Right lobe of liver (tissue), 6 donors: ENCODE results near the gene AVPR1B. TPM values are rescaled to one million over a fixed set of nuclear protein-coding genes. Genes with fewer than 3 reads are reported as not detected.

Experiments
- ATAC-seq, 4 donors: fragments of 200-7000 bp; cut with Tn5 transposase; one replicate each; pipeline ENCODE4 v1.9.1; 2020; ENCODE audit warnings: mild to moderate bottlenecking in 4 of 4, moderate library complexity in 4 of 4
- DNase-seq, 3 donors: peaks; one replicate each; pipeline ENCODE4 v3.0.0-alpha.2; 2020
- H3K27ac ChIP-seq, 3 donors: fragments of 200-600 bp; one replicate each; pipeline ENCODE4 v1.8.0; 2022
- H3K27me3 ChIP-seq, 2 donors: fragments of 200-600 bp; one replicate each; pipeline ENCODE4 v1.8.0; 2022
- H3K36me3 ChIP-seq, 4 donors: fragments of 200-600 bp; sonication (generic) in 1 of 4; one replicate each; pipeline versions ENCODE4 v1.5.1 to v1.8.0; 2017 to 2022; ENCODE audit warnings: control low read depth in 1 of 4
- H3K4me1 ChIP-seq, 4 donors: fragments of 200-600 bp; sonication (generic) in 1 of 4; one replicate each; pipeline versions ENCODE4 v1.5.1 to v1.8.0; 2017 to 2022; ENCODE audit warnings: control low read depth in 1 of 4
- H3K4me3 ChIP-seq, 3 donors: fragments of 200-600 bp; one replicate each; pipeline ENCODE4 v1.8.0; 2022
- H3K9me3 ChIP-seq, 4 donors: fragments of 200-600 bp; sonication (generic) in 1 of 4; one replicate each; pipeline versions ENCODE4 v1.5.1 to v1.8.0; 2017 to 2022; ENCODE audit warnings: control low read depth in 1 of 4
- POLR2A ChIP-seq: fragments of 450-650 bp; IDR thresholded peaks from one replicate; pipeline ENCODE4 v1.6.1; 2017; ENCODE audit warnings: antibody characterized with exemption, mild to moderate bottlenecking
- WGBS: methylation state at CpG from one replicate; pipeline ENCODE4 v1.1.6; 2018; ENCODE audit warnings: low coverage, low lambda C conversion rate; ENCODE audit not compliant: insufficient coverage; ENCODE audit errors: missing lambda C conversion rate; 5-methylcytosine and 5-hydroxymethylcytosine counted together
- intact Hi-C, 2 donors: fragments of 100-400 bp; cut with DNase I; formaldehyde crosslinking; loops; one replicate each; pipeline versions ENCODE4 v1.11.2 to v1.14.1; 2022
- total RNA-seq, 6 experiments: library from RNA; depleted of rRNA in 2 of 6; stranded (reverse); fragments of >200 nt in 2 of 6; fragmentation: NEBNext Ultra II Directional in 3 of 6; extraction: Animal tissue kit (Norgen Biotek cat#: 25700) in 3 of 6; gene quantifications; one replicate each; pipeline versions ENCODE4 v1.1.0 to v1.2.4, GENCODE V29; 2016 to 2023
- TF ChIP-seq, protein P1 (sequence below), 4 donors: fragments of 200-600 bp in 3 of 4; fragments of 450-650 bp in 1 of 4; IDR thresholded peaks; one replicate each; pipeline versions ENCODE4 v1.5.1 to v1.8.0; 2016 to 2022; ENCODE audit warnings: antibody characterized with exemption in 4 of 4, mild to moderate bottlenecking in 2 of 4
- donor health status: DM: no; HTN: yes; CAD: no.
- donor health status: DM: no; HTN: no; CAD: no.
- donor health status: DM: no; HTN: no; CAD: no.
- donor health status: DM: no; HTN: yes; CAD: no.
- donor health status: DM: no; HTN: yes; CAD: no.

AVPR1B gene
- total RNA-seq, 6 experiments from 2014 or later: not detected

GRCh38 chr1:206080026-206080820 is 37.0 kb downstream of the AVPR1B start:
- no peak overlapping the region for H3K27ac ChIP-seq
- H3K36me3 ChIP-seq: no peaks in the 10 kb centered on the region
- ATAC-seq (no peak), DNase-seq (no peak)
- H3K27me3 ChIP-seq: no peaks in the 10 kb centered on the region
- H3K4me3 ChIP-seq: no peak overlapping the region
- WGBS: 74% methylated on average over 7 of the region's 8 CpGs
- H3K9me3 ChIP-seq: no peaks in the 10 kb centered on the region
- H3K4me1 ChIP-seq: peaks cover 0 to 10% (median 2%) of the 10 kb centered on the region in 4 donors
- intact Hi-C loops: no loop called here
- TF ChIP-seq, protein P1, sequence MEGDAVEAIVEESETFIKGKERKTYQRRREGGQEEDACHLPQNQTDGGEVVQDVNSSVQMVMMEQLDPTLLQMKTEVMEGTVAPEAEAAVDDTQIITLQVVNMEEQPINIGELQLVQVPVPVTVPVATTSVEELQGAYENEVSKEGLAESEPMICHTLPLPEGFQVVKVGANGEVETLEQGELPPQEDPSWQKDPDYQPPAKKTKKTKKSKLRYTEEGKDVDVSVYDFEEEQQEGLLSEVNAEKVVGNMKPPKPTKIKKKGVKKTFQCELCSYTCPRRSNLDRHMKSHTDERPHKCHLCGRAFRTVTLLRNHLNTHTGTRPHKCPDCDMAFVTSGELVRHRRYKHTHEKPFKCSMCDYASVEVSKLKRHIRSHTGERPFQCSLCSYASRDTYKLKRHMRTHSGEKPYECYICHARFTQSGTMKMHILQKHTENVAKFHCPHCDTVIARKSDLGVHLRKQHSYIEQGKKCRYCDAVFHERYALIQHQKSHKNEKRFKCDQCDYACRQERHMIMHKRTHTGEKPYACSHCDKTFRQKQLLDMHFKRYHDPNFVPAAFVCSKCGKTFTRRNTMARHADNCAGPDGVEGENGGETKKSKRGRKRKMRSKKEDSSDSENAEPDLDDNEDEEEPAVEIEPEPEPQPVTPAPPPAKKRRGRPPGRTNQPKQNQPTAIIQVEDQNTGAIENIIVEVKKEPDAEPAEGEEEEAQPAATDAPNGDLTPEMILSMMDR (IDR thresholded peaks at IDR 0.05): no peak
- TF ChIP-seq POLR2A: no peak

DNA sequence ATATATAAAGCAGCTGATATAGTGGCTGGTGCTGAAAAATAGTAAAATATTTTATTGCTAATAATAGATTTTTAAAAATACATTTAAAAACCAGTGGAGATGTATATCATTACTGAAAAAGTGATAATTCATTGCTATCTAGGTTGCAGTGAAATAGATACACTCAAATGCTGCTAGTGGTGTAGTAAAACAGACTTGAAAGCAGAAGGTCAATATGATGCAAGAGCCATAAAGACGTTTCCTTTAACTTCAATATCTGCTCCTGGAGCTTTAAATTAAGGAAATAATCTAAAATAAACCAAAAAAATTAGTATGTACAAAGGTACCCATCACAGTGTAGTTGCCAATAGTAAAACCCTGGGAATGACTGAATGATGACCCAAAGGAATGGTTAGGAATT is 38.1 kb downstream of the AVPR1B start:
- intact Hi-C loops: no loop called here
- no peak for TF ChIP-seq POLR2A
- TF ChIP-seq, protein P1 (IDR thresholded peaks at IDR 0.05): no peak
- Histone ChIP-seq H3K27me3 (no peaks in the 10 kb centered on the region), H3K36me3 (no peaks in the 10 kb centered on the region), H3K9me3 (no peaks in the 10 kb centered on the region), H3K4me1 (peaks cover 0 to 10% (median 2%) of the 10 kb centered on the region in 4 donors), H3K27ac (no peak overlapping the region), H3K4me3 (no peak overlapping the region)
- DNase-seq: no peak
- ATAC-seq: no peak
- WGBS: 30% methylated on average over 1 of the region's 1 CpG

DNA sequence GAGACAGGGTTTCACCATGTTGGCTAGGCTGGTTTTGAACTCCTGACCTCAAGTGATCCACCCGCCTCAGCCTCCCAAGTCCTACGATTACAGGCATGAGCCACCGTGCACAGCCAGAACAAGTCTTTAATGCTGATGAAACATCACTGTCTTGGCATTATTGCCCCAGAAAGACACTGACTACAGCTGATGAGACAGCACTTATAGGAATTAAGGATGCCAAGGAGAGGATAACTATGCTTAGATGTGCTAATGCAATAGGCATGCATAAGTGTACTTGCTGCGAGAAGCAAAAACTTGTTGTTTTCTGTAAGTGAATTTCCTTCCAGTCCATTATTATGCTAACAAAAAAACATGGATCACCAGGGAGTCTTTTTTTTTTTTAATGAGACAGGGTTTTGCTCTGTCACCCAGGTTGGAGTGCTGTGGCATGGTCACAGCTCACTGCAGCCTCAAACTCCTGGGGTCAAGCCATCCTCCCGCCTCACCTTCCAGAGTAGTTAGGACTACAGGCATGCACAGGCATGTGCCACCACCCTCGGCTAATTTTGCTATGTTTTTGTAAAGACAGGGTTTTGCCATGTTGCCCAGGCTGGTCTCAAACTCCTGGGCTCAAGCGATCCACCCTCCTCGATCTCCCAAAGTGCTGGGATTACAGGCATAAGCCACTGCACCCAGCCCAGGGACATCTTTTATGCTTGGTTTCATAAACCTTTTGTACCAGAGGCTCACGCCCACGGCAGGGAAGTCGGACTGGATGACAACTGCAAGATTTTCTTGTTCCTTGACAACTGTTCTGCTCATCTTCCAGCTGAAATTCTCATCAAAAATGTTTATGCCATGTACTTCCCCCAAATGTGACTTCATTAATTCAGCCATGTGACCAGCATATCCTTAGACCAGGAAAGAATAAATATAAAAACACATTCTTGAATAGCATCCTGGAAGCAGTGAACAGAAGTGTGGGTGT is 41.1 kb downstream of the AVPR1B start:
- H3K27me3 ChIP-seq: no peaks in the 10 kb centered on the region
- intact Hi-C loops: no loop called here
- no peak overlapping the region for H3K4me3 ChIP-seq
- WGBS: 93% methylated on average over 4 of the region's 11 CpGs
- no peak for DNase-seq
- H3K9me3 ChIP-seq: no peaks in the 10 kb centered on the region
- no peak for ATAC-seq
- TF ChIP-seq, protein P1 (IDR thresholded peaks at IDR 0.05): no peak
- no peaks in the 10 kb centered on the region for H3K36me3 ChIP-seq
- H3K4me1 ChIP-seq: no peaks in the 10 kb centered on the region
- no peak overlapping the region for H3K27ac ChIP-seq

DNA sequence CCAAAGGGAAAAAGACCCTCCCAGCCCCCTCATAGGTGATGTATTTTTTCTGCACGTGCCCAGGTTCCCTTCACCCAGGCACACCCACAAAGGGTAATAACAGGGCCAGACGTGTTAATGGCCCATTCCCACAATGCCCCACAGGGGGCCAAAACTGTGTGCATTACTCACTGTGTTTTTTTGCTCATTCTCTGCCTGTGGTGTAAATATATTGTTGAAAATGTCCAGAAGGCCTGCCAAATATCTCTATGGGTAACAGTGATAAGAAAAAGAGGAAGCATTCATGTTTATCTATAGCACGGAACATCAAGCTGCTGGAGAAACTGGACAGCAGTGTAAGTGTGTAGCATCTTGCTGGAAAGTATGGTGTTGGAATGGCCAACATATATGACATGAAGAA is 42.3 kb downstream of the AVPR1B start:
- DNase-seq (no peak), ATAC-seq (no peak)
- no peak overlapping the region for H3K27ac ChIP-seq
- H3K9me3 ChIP-seq: no peaks in the 10 kb centered on the region
- no peaks in the 10 kb centered on the region for H3K36me3 ChIP-seq
- no peak for TF ChIP-seq POLR2A
- TF ChIP-seq, protein P1 (IDR thresholded peaks at IDR 0.05): no peak
- no peaks in the 10 kb centered on the region for H3K4me1 ChIP-seq
- intact Hi-C loops: no loop called here
- no peak overlapping the region for H3K4me3 ChIP-seq
- WGBS: 56% methylated on average over 3 of the region's 3 CpGs
- no peaks in the 10 kb centered on the region for H3K27me3 ChIP-seq
